GM19240 (cell line): ENCODE measurements around the gene TFF1.
"Not testable (repeated sequence)": the region's sequence is repeated elsewhere in the genome, so short reads cannot be mapped to it uniquely, and the experiment has no call there.

Source experiments
- DNase-seq: peaks from one replicate; pipeline ENCODE4 v3.0.0; 2011; ENCODE audit warnings: low spot score; ENCODE audit not compliant: insufficient read length

Gene TFF1

DNA sequence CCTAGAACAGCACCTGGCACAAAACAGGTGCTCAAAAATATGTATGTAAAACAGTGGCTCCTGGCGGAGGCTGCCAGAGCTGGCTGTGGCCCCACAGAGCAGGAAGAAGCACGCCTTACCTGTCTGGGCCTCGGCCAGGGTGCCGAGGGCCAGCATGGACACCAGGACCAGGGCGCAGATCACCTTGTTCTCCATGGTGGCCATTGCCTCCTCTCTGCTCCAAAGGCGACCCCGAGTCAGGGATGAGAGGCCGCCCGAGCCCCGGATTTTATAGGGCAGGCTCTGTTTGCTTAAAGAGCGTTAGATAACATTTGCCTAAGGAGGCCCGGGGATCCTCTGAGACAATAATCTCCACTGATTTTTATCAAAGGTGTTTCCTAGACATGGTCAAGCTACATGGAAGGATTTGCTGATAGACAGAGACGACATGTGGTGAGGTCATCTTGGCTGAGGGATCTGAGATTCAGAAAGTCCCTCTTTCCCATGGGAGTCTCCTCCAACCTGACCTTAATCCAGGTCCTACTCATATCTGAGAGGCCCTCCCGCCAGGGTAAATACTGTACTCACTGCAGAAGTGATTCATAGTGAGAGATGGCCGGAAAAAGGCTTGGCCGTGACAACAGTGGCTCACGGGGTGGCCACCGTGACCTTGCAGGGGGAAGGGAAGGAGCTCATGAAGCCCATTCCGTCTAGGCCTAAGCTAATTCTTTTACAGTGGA lies at the start of gene TFF1:
TSS of gene TFF1 (minus strand) at position 244 of the 719 bp plus-strand sequence. CDS start at position 204, 40 bp downstream.
- DNase-seq, result no peak

DNA sequence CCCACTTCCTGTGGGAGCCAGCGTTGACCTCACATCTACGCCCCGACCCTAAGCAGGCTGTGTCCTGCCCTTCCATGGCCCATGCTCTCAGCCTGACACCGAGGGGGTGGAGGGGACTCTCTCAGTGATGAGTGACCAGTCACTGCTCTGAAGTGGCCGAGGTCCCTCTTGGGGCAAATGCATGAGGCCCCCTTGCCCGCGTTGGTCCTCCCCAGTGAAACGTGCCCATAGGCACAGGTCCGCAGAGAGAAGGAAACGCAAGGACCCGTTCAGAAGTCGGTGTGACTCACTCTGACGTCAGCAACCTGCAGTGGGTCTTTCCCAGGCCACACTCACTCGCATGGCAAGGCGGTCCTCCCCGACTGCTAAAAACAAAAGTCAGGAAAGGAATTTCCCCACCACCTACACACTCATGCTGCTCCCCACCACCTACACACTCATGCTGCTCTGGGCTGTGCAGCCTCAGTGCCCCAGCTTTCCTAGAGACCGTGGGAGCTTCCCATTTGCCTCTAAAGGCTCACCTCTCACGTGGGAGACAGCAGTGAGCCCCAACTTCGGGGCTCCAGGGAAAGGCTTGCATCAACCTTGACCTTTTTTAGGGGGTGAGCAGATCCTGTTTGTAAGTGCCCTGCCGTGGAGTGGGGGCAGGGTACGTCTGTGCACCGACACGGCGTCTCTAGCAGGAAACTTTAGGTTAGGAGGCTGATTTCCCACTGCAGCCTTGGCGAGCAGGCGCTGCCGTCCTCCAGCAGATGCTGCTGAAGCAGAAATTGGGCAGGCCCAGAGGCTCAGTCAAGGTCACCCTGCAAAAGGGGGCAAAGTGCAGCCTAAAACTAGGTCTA lies 48.8 kb upstream of the TFF1 start:
- DNase-seq, result peak; percentile 75

DNA sequence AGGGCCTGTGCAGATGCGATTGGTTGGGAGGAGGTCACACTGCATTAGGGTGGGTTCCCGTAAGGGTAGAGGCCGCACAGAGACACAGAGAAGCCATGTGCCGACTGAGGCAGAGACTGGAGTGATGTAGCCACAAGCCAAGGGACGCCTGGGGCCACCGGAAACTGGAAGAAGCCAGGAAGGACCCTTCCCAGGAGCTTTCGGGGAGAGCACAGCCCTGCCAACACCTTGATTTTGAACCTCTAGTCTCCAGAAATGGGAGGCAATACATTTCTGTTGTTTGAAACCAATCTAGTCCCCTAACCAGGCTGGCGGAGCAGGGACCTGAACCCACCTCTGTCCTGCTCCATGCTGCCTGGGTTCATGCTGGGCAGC lies 48.2 kb upstream of the TFF1 start:
- no peak for DNase-seq

DNA sequence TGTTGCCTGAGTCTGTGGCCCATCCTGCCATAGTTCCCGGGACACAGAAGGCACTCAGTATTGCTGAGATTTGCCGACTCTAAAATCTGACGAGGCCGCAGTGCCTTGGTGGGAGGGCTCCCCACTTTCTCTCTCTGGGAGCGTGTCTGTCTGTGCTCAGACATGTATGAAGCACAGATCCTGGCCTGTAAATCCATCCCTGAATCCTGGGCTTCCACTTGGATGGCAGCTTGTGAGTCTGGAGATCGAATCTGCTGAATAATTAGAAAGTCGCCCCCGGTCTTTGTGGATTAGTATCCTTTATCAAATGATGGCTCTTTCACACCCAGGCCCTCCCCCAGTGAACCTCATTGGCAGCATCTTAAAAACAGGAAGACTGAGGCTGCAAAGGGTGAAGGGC lies 47.7 kb upstream of the TFF1 start:
- no peak for DNase-seq

DNA sequence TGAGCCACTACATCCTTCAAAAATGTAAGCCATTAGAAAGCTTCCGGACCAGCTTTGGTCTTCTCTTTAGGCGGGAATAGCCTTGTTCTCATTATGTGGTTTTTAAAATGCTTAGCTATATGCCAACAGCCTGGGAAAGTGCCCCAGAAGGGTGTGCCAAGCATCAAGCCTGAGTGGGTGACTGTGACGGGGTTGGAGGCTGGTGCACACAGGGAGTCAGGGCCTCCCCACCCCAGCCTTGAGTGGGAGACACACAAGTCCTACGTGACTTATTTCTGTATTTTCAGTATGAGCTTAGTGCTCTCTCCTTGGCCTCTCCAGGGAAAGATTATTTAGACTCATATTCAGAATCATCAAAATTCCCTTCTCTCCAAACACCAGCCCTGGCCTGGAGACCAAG lies 47.2 kb upstream of the TFF1 start:
- no peak for DNase-seq

DNA sequence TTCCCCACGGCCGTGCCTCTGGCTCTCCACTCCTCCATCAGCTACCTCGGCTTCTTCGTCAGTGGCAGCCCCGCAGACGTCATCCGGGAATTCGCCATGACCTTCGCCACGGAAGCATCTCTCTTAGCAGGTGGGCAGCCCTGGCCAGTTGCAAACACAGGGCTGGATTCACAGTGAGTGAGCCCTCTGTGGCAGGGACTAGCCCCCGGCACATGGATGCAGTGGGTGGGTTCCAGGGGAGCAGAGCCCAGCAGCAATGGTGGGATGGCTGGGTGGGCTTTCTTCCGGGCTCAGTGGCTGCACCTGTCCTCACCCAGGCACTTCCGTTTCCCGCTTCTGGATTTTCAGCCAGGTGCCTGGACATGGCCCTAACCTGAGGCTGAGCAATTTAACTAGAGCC lies 46.8 kb upstream of the TFF1 start:
- DNase-seq, result no peak

DNA sequence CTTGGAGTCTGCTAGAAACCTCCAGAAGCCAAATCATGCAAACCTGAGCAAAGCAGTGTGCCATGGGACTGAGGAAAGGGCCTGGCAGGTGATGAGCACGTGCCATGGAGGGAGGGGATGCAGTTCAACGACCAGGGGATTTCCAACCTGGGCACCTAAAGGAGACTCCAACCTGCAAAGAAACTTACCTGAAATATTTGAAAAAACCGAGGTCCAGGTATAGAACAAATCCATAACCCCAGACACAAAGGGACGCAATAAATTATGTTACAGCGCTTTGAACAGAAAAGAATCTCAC lies 46.2 kb upstream of the TFF1 start:
- no peak for DNase-seq

DNA sequence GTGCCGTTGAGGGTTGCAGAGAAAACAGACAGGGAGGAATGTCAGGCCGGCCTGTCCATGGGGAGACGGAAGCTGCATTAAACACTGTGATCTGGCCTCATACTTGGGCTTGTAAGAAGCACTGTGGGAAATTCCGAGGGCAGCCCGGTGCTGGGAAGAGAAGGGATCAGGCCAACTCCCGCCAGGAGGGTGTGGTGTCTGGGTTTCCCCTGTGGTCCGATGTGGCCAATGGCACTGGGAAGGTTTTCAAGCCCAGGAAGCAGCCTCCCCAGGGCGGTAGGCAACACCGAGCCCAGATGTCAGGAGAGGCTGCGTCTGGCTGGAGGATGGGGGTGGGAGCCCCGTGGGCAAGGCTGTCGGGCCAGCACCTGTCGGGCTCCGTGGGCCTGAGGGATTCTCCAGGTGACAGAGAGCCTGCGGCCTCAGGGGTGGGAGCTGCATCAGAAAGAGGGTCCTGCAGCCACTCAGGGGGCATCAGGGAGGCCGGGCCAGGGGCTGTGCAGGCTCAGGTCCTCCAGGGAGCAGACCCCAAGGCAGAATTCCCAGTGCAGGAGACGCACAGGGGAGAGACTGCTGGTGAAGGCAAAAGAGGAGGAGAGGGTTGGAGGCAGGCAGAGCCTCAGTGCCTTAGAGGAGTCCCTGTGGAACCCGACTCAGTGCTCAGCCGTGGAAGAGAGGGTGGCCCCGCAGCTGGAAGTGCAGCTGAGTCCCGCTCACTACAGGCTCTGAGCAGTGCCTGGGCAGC lies 45.7 kb upstream of the TFF1 start:
- DNase-seq, result no peak

DNA sequence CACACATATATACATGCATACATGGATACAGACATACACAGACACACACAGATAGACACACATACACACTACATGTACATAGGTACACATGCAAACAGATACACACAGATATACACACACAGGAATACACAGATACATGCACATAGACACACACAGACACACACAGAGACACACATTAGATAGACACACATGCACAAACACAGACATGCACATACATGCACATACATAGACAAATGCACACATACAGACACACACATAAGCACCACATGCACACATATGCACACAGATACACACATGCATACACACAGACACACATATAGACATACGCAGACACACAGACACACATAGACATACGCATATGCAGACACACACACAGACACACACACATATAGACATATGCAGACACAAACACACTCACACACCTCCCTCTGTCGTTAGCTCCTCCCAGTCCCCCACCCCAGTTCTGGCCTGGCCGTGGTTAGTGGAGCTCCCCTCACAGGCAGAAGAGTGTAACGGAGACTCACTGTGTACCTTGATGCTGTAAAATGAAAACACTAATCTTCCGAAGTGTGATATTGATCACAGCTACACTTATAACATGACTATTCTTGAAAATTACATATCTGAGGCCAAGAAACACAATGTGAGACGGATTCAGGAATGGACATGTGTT lies 45.0 kb upstream of the TFF1 start:
- no peak for DNase-seq

DNA sequence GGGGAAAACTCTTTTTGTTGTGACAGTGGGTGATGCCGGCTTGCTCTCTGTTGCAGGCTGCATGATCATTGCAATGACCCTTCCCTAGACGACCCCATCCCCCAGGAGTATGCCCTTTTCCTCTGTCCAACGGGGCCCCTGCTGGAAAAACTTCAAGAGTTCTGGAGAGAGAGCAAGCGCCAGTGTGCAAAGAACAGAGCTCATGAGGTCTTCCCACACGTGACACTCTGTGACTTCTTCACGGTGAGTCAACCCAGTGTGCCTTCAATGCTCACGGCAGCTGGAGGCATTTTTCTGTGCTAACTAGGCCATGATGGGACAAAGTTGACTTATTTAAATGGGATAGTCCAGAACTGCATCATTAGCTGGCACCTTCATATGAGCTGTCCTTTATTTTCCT lies 43.0 kb upstream of the TFF1 start:
- no peak for DNase-seq

DNA sequence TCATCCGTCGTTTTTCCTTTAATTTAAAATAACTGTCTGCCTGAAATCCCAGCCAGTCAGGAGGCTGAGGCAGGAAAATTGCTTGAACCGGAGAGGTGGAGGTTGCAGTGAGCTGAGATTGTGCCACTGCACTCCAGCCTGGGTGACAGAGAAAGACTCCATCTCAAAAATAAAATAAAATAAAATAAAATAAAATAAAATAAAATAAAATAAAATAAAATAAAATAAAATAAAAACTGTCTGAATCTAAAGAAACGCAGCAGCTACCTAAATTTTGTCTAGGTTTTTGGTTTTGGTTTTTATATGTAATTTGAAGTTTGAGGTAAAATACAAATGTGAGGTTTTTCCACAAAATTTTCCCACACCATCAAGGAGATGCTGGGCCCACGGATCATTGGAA lies 42.4 kb upstream of the TFF1 start:
- not testable (repeated sequence) for DNase-seq

DNA sequence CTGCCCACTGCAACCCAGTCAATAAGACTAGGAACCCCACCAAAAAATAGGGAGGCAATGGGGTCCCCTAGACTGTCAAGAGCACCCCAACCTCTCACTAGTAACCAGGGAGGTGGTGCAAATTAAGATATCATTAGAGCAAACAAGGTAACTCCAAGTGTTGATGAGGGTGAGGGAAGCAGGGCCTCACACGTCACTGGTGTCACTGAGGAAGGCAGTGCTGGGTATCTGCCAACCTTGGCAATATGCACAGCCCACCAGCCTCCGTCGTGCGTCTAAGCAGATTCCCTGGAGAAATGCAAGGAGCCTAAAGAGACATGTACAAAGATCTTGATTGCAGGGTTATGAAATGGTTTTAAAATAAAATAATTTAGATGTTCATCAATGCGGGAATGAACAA lies 41.1 kb upstream of the TFF1 start:
- DNase-seq, result no peak

DNA sequence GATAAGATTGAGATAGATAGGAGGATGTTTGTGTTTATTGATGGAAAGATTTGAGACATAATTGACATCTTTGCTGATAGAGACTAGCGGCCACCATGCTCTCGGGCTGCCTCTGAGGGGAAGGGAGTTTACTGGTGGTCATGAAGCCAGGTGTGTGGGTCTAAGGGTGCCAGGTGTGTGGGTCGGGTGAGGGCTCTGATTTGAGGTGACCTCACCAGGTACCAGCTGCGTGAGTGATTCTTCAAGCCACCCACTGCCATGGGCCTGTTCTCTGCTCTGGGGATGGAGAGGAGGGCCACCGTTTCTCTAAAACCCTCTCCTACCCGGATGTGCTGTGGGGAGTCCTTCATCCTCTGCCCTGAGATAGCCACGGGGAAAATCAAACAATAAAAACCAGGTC lies 40.5 kb upstream of the TFF1 start:
- no peak for DNase-seq

DNA sequence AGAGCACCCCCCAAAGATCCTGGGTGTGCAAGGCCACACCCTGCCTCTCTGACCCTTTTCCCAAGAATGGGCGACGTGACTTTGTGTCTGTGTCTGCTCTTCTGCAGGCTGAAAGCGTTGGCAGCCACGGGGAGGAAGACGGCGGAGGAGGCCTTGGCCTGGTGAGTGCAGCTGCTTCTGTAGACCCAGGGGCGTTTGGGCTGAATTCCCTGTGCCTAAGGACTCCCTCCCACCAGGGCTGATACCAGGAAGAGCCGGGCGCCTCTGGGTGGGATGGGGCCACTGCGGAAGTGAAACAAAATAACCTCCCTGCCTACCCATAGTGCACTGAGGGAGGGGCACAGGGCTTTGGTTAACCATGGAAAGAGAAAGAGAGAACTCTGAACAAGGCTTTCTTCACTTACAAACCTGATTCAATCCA lies 39.9 kb upstream of the TFF1 start:
- DNase-seq, result no peak

DNA sequence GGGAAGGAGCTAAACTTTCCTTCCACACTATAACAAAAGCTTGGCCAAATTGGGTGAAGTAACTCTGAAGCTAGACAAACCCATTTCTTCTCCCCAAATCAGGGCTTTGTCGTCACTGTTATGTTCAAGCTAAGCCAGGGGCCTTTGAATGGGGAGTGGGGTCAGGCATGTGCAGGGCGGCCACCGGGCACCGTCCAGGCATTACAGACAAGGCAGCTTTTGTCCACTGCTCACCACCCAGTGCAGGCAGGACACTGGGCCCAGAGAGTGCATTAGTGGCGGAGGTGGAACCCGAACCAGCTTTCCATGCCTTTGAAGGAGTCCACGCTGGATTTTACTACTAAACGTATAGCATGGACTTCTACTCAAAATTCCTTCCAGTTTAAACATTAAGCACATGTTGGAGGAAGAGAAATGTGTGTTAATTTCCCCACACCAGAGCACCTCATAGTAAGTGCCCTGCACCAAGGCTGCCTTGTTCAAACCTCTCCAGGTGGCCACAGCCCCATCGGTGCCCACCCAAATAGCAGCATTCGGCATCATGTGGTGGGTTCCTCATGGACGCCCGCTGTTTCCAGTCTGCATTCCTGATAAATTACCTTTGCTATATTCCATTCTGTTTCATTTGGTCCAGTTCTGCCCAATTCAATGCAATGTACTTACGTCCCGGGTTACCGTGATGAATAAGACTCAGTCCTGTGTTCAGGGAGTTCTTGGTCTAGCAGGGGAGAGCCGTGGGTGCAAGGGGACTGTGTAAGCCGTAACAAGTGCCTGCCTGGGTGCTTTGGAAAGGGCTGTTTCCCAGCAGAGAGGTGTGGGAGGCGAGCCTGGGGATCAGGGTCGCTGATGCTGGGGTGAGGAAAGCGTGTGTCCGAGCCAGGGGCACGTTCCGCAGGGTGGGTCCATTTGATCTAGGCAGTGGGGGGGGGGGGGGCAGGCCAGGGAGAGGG lies 39.0 kb upstream of the TFF1 start:
- no peak for DNase-seq

DNA sequence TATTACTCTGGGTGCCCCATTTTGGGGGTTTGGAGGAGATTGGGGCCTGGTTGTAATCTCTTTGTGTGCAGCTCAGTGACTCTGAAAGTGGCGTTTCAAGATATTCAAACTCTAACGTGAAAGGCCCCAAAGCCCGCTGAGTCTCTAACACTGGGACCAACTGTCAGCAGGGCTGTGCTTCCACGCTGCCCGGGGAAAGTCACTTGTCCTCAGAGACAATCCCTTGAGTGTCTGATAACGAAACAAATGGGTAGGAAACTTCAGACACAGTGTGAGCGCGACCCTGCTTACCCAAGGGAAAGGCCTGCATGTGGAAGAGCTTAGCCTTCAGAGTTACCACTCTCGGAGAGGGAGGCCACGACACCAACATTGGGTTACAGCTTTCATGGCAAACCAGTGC lies 38.2 kb upstream of the TFF1 start:
- no peak for DNase-seq

DNA sequence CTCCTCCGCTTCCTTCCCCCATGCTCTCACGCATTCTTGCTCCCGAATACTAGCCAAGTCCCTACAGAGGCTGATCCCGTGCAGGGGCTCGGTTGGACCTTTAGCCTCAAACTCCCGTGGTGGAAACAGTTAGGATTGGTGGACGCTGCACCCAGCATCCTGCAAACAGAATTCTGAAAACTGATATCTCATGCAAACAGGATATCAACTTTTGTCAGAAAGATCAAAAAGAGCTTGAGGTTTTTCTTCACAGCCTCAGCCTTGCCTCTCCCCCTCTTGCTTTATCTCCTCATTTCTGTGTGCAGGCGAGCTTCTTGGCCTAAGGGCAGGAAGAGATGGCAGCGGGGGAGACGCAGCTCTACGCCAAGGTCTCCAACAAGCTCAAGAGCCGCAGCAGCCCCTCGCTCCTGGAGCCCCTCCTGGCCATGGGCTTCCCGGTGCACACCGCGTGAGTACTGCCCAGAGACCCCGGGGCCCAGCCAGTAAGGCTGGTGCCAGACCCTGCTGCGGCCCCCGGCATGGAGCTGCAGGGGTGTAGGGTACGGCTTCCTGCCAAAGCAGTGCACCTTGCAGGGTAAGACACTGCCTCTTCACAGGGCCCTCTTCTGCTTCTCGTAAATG lies 37.4 kb upstream of the TFF1 start, which contains the start of gene UBASH3A:
TSS of gene UBASH3A (plus strand) at position 292 of the 621 bp plus-strand sequence. CDS start at position 336, 44 bp downstream.
- DNase-seq, result no peak

DNA sequence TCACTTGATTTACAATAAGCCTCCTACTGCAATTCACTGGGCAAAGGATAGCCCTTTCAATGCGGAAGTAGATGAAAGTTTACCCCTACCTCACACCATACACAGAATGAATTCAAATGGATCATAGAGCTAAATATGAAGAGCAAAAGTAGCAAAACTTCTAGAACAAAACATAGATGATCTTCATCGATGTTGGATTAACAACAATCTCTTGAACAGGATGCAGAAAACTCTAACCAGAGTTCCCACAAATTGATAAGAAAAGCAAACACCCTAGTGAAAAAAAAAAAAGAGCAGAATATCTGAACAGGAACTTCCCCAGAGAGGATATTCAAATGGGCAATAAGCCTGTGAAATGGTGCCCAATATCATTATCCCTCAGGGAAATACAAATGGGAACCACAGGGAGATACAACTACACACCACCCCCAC lies 35.5 kb upstream of the TFF1 start:
- no peak for DNase-seq

DNA sequence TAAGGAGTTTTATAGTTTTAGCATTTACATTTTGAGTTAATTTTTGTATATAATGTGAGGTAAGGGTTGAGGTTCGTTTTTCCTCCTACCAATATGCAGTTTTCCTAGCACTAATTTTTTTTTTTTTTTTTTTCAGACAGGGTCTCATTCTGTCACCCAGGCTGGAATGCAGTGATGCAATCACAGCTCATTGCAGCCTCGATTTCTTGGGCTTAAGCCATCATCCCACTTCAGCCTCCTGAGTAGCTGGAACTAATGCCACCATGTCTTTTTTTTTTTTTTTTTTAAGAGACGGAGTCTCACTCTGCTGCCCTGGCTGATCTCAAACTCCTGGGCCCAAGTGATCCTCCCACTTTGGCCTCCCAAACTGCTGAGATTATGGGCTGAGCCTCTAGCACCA lies 34.8 kb upstream of the TFF1 start:
- DNase-seq, result no peak

DNA sequence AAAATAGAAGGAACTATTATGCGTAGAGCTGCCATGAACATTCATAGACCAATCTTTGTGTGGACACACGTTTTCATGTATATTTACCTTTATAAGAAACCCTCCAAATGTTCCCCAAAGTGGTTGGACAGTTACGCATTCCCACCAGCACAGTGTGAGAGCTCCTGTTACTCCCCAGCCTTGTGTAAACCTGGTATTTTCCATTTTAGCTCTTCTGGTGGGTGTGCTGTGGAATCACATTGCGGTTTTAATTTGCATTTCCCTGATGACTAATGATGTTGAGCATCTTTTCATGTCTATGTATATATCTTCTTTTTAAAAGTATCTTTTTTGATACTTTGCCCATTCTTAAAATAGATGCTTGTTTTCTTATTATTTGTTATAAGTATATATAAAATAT lies 34.2 kb upstream of the TFF1 start:
- DNase-seq, result no peak
